Activated naive CD4-positive, alpha-beta T cell (primary cell): ENCODE results near the gene HSD17B13.

Source experiments
- DNase-seq, 4 experiments: peaks; one replicate each; lab custom pipeline; 2025; lab: John Stamatoyannopoulos, UW

The HSD17B13 gene

DNA sequence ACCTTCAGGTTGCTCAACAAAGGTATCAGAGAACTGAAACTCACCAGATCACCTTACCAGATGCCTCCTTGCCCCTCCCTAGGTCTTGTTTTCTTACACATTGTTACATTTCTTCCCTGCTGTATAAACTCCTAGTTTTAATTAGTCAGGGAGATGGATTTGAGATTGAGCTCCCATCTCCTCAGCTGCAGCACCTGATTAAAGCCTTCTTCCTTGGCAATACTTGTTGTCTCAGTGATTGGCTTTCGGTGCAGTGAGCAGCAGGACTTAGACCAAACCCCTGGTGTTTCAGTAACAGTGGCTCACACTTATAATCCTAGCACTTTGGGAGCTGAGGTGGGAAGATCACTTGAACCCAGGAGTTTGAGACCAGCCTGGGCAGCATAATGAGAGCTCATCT lies 59.8 kb downstream of the HSD17B13 start:
- DNase-seq, result no peak

DNA sequence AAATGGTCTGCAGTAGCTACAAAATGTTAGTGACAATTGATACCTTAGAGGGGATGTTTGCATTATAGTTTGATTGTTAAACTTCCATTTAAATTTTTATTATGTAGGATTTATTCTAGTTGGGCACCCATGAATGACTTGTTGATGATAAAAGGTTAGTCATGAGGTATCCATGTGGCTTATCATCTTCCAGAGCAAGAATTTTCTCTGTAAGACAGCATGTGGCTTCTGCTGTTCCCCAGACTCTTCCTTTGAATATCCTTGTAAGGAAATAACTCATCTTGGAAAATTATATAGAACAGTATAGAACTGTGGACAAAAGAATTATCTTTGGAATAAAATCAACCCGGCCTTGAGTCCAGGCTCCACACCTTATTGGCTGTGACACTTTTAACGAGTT lies 62.2 kb downstream of the HSD17B13 start:
- no peak for DNase-seq

DNA sequence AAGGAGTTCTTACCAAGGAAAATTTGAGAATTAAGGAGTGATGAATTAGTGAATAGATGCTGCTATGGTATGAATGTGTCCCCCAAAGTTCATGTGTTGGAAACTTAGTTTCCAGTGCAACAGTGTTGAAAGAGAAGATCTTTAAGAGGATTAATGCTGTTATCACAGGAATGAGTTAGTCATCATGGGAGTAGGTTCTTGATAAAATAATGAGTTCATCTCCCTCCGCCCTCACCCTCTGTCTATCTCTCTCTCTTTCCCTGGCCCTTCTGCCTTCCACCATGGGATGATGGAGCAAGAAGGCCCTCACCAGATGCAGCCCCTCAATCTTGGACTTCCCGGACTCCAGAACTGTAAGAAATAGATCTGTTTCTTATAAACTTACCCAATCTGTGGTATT lies 64.0 kb downstream of the HSD17B13 start:
- no peak for DNase-seq

DNA sequence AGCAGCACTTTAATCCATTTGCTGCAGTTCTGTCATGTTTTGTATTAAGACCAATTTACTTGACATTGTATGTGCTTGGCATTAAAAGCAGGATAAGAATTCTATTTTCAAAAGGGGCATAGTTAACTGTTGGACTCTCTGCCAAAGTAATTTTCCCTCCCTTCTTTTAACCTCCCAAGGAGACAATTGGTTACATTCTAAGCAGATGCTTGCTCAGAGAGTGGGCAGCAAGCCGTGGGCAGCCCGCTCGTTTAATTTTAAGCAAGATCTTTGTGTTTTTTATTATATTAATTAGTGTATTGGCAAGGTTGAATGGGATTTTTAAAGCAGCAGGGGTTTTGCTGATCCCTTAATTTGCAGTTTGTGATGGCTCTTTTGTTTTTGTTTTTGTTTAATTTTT lies 65.2 kb downstream of the HSD17B13 start:
- no peak for DNase-seq

DNA sequence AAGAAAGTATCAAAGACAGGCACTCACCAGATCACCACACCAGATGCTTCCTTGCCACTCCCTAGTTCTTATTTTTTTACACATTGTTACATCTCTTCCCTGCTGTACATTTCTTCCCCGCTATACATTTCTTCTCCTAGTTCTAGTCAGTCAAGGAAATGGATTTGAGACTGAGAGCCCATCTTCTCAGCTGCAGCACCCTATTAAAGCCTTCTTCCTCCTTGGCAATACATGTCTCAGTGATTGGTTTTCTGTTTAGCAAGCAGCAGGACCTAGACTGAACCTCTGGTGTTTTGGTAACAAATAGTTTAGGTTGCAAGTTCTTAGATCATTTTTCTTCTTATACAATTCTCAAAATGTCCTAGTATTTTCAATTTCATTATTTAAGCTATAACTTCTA lies 66.9 kb downstream of the HSD17B13 start:
- DNase-seq, result no peak
